Lung (tissue), 12 donors: ENCODE results near the gene ATXN2. TPM values are rescaled to one million over a fixed set of nuclear protein-coding genes. Genes with fewer than 3 reads are reported as not detected.

Experiments used
- ATAC-seq: fragments of 200-7000 bp; cut with Tn5 transposase; one replicate; pipeline ENCODE4 v1.9.1; 2020; ENCODE audit warnings: moderate number of reproducible peaks; ENCODE audit not compliant: insufficient read depth, low FRiP score
- DNase-seq, 3 donors: peaks; one replicate each; pipeline ENCODE4 v3.0.0-alpha.2; 2013 to 2017
- H3K27ac ChIP-seq, 2 donors: one replicate each; pipeline ENCODE4 v1.5.1; 2013; ENCODE audit warnings: mild to moderate bottlenecking in 2 of 2, moderate library complexity in 2 of 2, control low read depth in 1 of 2, inconsistent platforms in 1 of 2, low read depth in 1 of 2, low read length in 1 of 2
- H3K27me3 ChIP-seq, 3 donors: one replicate each; pipeline ENCODE4 v1.5.1; 2013; ENCODE audit warnings: low read length in 2 of 3; ENCODE audit not compliant: control insufficient read depth in 3 of 3, insufficient read depth in 3 of 3
- H3K36me3 ChIP-seq, 4 donors: one replicate each; pipeline ENCODE4 v1.5.1; 2013; ENCODE audit warnings: low read length in 4 of 4, mild to moderate bottlenecking in 1 of 4, moderate library complexity in 1 of 4; ENCODE audit not compliant: control insufficient read depth in 4 of 4, insufficient read depth in 4 of 4
- H3K4me1 ChIP-seq, 5 donors: one replicate each; pipeline ENCODE4 v1.5.1; 2013; ENCODE audit warnings: low read length in 5 of 5, mild to moderate bottlenecking in 2 of 5, moderate library complexity in 1 of 5; ENCODE audit not compliant: control insufficient read depth in 5 of 5, insufficient read depth in 5 of 5
- H3K4me3 ChIP-seq: one replicate; pipeline ENCODE4 v1.5.1; 2013; ENCODE audit warnings: mild to moderate bottlenecking, control low read depth, moderate library complexity
- H3K9ac ChIP-seq, 2 donors: one replicate each; pipeline ENCODE4 v1.5.1; 2013; ENCODE audit warnings: low read length in 2 of 2, control low read depth in 1 of 2; ENCODE audit not compliant: insufficient read depth in 1 of 2
- H3K9me3 ChIP-seq, 4 donors: one replicate each; pipeline ENCODE4 v1.5.1; 2013; ENCODE audit warnings: low read length in 3 of 4, mild to moderate bottlenecking in 1 of 4, moderate library complexity in 1 of 4; ENCODE audit not compliant: control insufficient read depth in 4 of 4, insufficient read depth in 3 of 4
- CTCF ChIP-seq: IDR thresholded peaks from 2 replicates; pipeline ENCODE4 v1.5.1; 2012; ENCODE audit warnings: mild to moderate bottlenecking; ENCODE audit errors: control extremely low read depth, extremely low read depth
- WGBS, 2 donors: extraction: QIAGEN DNeasy Blood & Tissue Kit; methylation state at CpG; one replicate each; pipeline ENCODE4 v1.1.7; 2013; 5-methylcytosine and 5-hydroxymethylcytosine counted together
- polyA plus RNA-seq, 2 donors: library from polyadenylated mRNA; stranded (reverse); fragments of 200-250 nt; gene quantifications; one replicate each; pipeline ENCODE4 v1.2.1, GENCODE V29; 2013
- total RNA-seq, 2 donors: library from RNA; depleted of rRNA in 1 of 2; stranded (reverse); fragments of >200 nt in 1 of 2; gene quantifications; one replicate each; pipeline ENCODE4 v1.2.1, GENCODE V29; 2014 to 2021
- donor health status: control.
- donor health status: control.
- donor health status: Bipolar disorder and iron deficiency.
- donor health status: healthy.
- donor health status: DM: yes; HTN: yes; CAD: no.

ATXN2 gene
- total and polyA plus RNA-seq, 4 donors, result 18.0 to 100 (median 43.5) TPM

DNA sequence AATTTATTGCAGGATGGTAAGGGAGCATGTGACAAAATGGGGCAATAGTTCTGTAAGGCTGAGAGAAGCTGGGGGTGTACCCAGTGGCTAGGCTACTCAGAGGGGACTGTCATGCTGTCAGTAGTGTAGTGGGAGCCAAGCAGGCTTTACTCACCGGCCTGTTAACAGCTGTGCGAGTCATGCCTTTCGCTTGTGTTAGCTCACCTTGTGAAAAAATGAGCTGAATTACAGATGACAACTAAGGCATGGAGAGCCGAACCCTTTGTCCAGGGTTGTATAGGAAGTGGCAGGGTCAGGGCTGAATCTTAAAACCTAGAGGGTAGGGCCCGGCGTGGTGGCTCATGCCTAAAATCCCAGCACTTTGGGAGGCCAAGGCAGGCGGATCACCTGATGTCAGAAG lies 155.5 kb downstream of the ATXN2 start:
- H3K27me3 ChIP-seq, result no peaks in the 10 kb centered on the region
- H3K27ac ChIP-seq, result peak overlapping the region in 1 of 2 donors; percentile 6
- DNase-seq (no peak), ATAC-seq (no peak)
- peaks cover 10 to 38% (median 24%) of the 10 kb centered on the region in 4 donors for H3K36me3 ChIP-seq
- no peak overlapping the region for H3K9ac ChIP-seq
- H3K9me3 ChIP-seq, result no peaks in the 10 kb centered on the region
- WGBS, 2 donors, result 81 to 87% methylated on average over 7 of the region's 7 CpGs
- no peak for TF ChIP-seq CTCF
- no peak overlapping the region for H3K4me3 ChIP-seq
- H3K4me1 ChIP-seq, result peaks cover 0 to 50% (median 14%) of the 10 kb centered on the region in 5 donors

DNA sequence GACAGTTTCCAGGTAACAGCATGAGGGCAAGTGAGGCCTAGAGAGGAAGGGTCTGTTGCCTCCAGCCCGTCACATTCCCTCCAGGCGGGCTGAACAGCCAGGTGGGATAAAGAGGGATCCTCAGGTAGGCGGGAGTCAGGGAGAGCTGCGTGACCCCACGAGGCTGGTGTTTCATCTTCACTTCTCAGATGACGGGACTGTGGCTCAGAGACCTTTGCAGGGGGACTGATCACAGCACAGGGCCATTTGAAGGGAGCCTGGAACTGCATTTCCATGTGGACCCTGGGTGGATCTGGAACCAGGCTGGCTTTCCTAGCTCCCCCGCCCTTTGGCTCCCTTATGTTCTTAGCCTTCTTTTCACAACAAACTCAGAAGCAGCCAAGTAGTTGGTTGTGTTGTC lies 156.0 kb downstream of the ATXN2 start:
- 92 to 96% methylated on average over 7 of the region's 7 CpGs for WGBS, 2 donors
- peaks cover 9 to 33% (median 22%) of the 10 kb centered on the region in 4 donors for H3K36me3 ChIP-seq
- no peak overlapping the region for H3K9ac ChIP-seq
- no peak for TF ChIP-seq CTCF
- H3K4me1 ChIP-seq, result peaks cover 0 to 53% (median 14%) of the 10 kb centered on the region in 5 donors
- DNase-seq, result no peak
- H3K27ac ChIP-seq, result peak overlapping the region in 1 of 2 donors; percentile 52
- no peaks in the 10 kb centered on the region for H3K27me3 ChIP-seq
- no peak for ATAC-seq
- H3K9me3 ChIP-seq, result no peaks in the 10 kb centered on the region
- no peak overlapping the region for H3K4me3 ChIP-seq

DNA sequence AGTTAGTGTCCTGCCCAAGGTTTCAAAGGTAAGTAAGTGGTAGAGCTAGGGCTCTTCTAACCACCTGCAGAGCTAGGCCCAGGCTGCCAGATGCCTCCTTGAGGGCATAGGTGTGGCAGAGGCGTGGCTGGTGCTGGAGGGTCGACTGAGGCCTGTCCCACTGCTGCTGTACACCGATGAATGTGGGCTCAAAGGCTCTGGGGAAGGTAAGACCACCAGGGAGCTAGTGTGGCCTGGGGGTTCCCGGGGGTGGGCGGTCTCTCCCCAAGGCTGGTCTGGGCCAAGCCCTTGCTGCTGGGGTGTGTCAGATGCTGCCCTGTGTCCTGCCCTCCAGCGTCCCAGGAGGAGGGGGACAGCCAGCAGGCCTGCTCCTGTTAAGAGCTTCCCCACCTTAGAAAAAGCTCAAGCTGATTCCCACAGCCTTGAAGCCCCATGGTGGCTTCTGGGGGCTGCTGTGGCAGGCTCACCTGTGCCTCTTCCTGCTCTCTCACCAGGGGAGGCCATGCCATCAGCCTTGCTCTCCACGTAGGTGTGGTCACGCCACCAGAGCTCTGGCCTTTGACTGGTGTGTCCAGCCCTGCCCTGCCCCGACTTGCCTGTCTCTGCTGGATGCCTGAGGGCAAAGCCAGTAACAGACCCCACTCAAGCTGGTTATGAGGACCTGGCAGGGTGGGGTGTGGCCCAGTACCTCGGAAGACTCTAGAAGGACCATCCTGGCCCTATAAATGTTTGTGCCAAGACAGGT lies 156.6 kb downstream of the ATXN2 start:
- peaks cover 5 to 27% (median 16%) of the 10 kb centered on the region in 4 donors for H3K36me3 ChIP-seq
- DNase-seq (no peak), ATAC-seq (no peak)
- H3K9me3 ChIP-seq, result no peaks in the 10 kb centered on the region
- TF ChIP-seq CTCF, result no peak
- H3K4me3 ChIP-seq, result no peak overlapping the region
- peak overlapping the region in 1 of 2 donors; percentile 41 for H3K27ac ChIP-seq
- H3K27me3 ChIP-seq, result no peaks in the 10 kb centered on the region
- 83 to 88% methylated on average over 10 of the region's 10 CpGs for WGBS, 2 donors
- H3K4me1 ChIP-seq, result peaks cover 0 to 50% (median 14%) of the 10 kb centered on the region in 5 donors
- H3K9ac ChIP-seq, result no peak overlapping the region
